SW 1271 (cell line): ENCODE results near the gene TMEM161B.
"Not testable (repeated sequence)": the region's sequence is repeated elsewhere in the genome, so short reads cannot be mapped to it uniquely, and the experiment has no call there.

Experiments used
- DNase-seq, 2 experiments: peaks; one replicate each; lab custom pipeline; 2025; lab: John Stamatoyannopoulos, UW

TMEM161B gene

GRCh38 chr5:88248743-88249540 is 19.7 kb downstream of the TMEM161B start:
- no peak for DNase-seq

- DNase-seq: no peak
These were observed 20.6 kb downstream of the TMEM161B start for GRCh38 chr5:88248094-88248493.

GRCh38 chr5:88245893-88246244 is 22.8 kb downstream of the TMEM161B start:
- no peak for DNase-seq

GRCh38 chr5:88245241-88245892 is 23.3 kb downstream of the TMEM161B start:
- no peak for DNase-seq

DNA sequence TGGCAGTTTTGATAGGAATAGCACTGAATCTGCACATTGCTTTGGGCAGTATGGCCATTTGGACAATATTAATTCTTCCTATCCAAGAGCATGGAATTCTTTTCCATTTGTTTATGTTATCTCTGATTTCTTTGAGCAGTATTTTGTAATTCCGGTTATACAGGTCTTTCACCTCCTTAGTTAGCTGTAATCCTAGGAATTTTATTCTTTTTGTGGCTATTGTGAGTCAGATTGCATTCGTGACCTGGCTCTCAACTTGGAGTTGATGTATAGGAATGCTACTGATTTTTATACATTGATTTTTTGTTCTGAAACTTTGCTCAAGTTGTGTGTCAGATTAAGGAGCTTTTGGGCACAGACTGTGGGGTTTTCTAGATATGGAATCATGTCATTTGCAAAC is 24.0 kb downstream of the TMEM161B start:
- no peak for DNase-seq

DNA sequence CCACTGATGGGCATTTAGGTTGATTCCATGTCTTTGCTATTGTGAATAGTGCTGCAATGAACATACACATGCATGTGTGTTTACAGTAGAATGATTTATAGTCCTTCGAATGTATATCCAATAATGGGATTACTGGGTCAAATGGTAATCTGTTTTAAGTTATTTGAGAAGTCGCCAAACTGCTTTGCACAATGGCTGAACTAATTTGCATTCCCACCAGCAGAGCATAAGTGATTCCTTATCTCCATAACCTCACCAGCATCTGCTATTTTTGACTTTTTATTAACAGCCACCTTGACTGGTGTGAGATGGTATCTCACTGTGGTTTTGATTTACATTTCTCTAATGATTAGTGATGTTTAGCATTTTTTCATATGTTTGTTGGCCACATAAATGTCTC is 25.2 kb downstream of the TMEM161B start:
- DNase-seq: not testable (repeated sequence)

DNA sequence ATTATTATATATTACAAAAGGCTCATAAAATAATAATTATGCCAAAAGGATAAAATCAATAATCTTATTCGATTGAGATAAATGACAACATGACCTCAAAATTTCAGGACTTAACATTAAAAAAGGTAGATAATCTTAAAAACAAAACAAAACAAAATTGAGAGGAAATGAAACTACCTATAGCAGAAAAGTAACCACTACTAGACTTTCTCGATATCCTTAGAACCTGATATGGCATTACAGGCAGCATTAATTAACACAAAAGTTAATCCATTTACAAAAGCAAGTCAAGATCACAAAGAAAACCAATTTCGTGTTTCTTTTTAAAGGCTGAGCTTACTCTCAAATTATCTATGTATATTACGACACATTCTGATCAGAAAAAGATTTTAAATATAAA is 29.9 kb downstream of the TMEM161B start:
- DNase-seq: no peak

- no peak for DNase-seq
These were observed 31.6 kb downstream of the TMEM161B start for GRCh38 chr5:88236866-88237642.

DNA sequence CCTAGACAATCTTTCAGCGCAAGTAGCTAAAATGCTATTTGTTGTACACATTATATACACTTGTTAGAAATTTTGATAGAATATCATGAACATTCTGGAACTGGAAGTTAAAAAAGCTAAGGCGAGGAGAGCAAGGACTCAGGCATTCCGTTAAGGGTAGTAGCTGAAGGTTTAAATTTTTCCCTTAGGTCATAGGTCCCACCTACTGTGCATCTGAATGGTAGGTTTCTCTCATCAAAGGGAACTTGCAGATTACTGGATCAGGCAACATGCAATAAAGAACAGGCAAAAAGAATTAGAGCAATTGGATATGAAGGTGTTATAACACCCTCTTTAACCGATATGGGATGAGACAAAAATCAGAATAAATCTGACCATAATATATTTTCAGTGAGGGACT is 32.8 kb downstream of the TMEM161B start:
- DNase-seq: no peak

GRCh38 chr5:88235346-88235745 is 33.3 kb downstream of the TMEM161B start:
- DNase-seq: no peak

DNA sequence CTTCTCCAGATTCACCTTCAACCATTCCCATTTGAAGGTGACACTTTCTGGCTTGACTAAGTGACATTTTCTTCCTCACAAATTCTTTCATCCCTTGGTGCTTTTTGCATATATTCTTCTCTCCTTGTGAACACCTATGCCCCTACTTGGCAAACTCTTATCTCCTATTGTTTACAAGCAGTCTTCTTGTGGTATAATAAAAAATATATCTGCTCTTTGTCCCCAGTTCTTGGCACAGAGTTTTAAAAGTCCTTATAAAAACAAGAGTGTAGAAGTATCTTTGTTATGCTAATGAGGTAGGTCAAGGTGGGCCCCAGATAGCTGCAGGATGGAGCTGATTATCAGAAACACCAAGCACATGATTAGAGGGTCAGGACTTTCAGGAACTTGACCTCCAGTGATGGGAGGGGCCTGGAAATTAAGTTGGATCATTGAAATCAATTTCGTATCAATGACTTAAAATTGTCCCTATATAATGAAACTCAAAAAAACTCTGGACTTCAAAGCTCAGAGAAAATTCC is 38.0 kb downstream of the TMEM161B start:
- DNase-seq: no peak

GRCh38 chr5:88226881-88227450 is 41.7 kb downstream of the TMEM161B start:
- no peak for DNase-seq

- DNase-seq: no peak
These were observed 54.0 kb downstream of the TMEM161B start for GRCh38 chr5:88214655-88215054.

GRCh38 chr5:88207575-88207974 is 61.1 kb downstream of the TMEM161B start:
- no peak for DNase-seq

DNA sequence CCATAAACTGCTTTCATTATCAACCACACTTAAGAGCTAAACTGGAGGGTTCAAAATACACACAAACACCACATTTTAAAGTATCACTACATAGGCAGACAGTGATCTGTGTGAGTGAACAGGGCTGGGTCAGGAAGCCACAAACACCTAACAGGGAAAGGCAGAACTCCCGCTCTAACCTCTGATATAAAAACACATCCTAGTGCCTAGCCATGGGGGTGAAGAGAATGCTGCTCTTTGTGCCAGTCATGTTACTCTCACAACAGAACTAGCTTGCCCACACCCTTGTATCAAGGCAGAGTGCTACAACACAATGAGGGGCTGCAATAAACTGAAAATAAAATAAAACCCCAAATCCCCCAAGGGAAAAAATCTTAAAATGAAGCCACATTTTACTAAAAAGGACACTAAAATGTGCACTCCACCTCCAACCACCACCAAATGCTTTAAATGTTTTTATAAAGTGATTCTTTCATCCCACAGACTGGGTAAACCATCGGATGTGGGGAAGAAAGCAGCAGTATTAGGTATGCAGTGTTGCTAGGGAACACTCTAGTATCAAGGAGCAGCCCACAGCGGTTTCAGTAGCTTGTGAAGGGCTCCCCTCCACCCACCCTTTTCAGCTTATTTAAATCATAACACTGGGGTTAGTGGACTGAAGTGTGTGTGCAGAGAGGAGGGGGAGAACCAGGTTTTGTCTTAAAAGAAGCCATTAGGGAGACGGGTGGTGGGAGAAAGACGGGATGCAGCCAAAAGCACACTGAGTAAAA is 64.5 kb downstream of the TMEM161B start:
- DNase-seq: no peak

- DNase-seq: no peak
These were observed 73.0 kb downstream of the TMEM161B start for GRCh38 chr5:88195636-88196035.

GRCh38 chr5:88193896-88194295 is 74.7 kb downstream of the TMEM161B start:
- DNase-seq: no peak

- no peak for DNase-seq
These were observed 78.4 kb downstream of the TMEM161B start for GRCh38 chr5:88190106-88190834.

DNA sequence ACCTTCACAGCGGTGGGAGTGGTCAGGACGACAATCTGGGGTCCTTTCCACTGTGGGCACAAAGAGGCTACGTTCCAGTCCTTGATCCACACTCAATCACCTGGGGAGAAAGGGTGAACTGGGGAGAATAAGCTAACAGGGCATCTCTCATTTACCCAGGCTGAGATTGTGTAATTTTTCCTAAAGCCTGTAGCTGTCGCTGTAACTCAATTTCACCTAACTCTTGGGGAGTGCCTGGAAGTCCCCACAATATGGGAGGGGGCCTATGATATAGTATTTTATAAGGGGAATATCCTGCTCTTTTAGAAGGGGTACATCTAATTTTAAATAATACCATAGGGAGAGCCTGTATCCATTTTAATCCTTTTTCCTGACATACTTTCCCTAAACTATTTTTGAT is 79.2 kb downstream of the TMEM161B start:
- DNase-seq: not testable (repeated sequence)

- DNase-seq: no peak
These were observed 80.0 kb downstream of the TMEM161B start for GRCh38 chr5:88188458-88189132.
